Uterus (tissue), 4 donors: ENCODE results near the gene PLD2. TPM values are rescaled to one million over a fixed set of nuclear protein-coding genes. Genes with fewer than 3 reads are reported as not detected.
A peak's percentile ranks its signal among the peaks of the same experiment; 100 is the strongest.

ENCODE experiments used
- DNase-seq, 2 donors: peaks; one replicate each; pipeline ENCODE4 v3.0.0-alpha.2; 2019 to 2020
- H3K27ac ChIP-seq, 2 donors: fragments of 200-600 bp; sonication (generic); 1 replicate in 1 of 2; 2 replicates in 1 of 2; pipeline ENCODE4 v1.5.1; 2016 to 2018
- H3K27me3 ChIP-seq, 2 donors: fragments of 200-600 bp; sonication (generic); one replicate each; pipeline ENCODE4 v1.5.1; 2018 to 2019; ENCODE audit warnings: control low read depth in 1 of 2
- H3K36me3 ChIP-seq, 2 donors: fragments of 200-600 bp; sonication (generic); one replicate each; pipeline ENCODE4 v1.5.1; 2019; ENCODE audit warnings: control low read depth in 1 of 2
- H3K4me1 ChIP-seq, 2 donors: fragments of 200-600 bp; sonication (generic); one replicate each; pipeline ENCODE4 v1.5.1; 2018 to 2019; ENCODE audit warnings: control low read depth in 1 of 2
- H3K4me3 ChIP-seq, 2 donors: fragments of 200-600 bp; sonication (generic); 1 replicate in 1 of 2; 2 replicates in 1 of 2; pipeline ENCODE4 v1.5.1; 2018 to 2019; ENCODE audit warnings: mild to moderate bottlenecking in 1 of 2
- H3K9me3 ChIP-seq, 2 donors: fragments of 200-600 bp; sonication (generic); one replicate each; pipeline ENCODE4 v1.5.1; 2019; ENCODE audit warnings: control low read depth in 1 of 2
- POLR2A ChIP-seq, 2 donors: fragments of 450-650 bp; IDR thresholded peaks; one replicate each; pipeline ENCODE4 v1.6.1; 2016; ENCODE audit warnings: antibody characterized with exemption in 2 of 2, mild to moderate bottlenecking in 1 of 2, moderate library complexity in 1 of 2
- intact Hi-C: fragments of 100-400 bp; cut with DNase I; formaldehyde crosslinking; loops from one replicate; pipeline ENCODE4 v1.15.1; 2023; ENCODE audit warnings: low total_unique reads
- total RNA-seq, 4 donors: library from RNA; depleted of rRNA in 3 of 4; stranded (reverse); fragments of >200 nt in 3 of 4; gene quantifications; one replicate each; pipeline versions ENCODE4 v1.1.0 to v1.2.4, GENCODE V29; 2014 to 2023
- TF ChIP-seq, protein P1 (sequence below), 4 experiments: fragments of 200-600 bp in 2 of 4; fragments of 450-650 bp in 2 of 4; sonication (generic) in 2 of 4; IDR thresholded peaks; one replicate each; pipeline ENCODE4 v1.5.1; 2016 to 2019; ENCODE audit warnings: antibody characterized with exemption in 4 of 4, mild to moderate bottlenecking in 2 of 4, moderate library complexity in 1 of 4
- donor health status: DM: yes; HTN: yes; CAD: no.

Gene PLD2
- total RNA-seq, 4 donors from 2014 or later, result 10.0 to 54.3 (median 25.1) TPM

DNA sequence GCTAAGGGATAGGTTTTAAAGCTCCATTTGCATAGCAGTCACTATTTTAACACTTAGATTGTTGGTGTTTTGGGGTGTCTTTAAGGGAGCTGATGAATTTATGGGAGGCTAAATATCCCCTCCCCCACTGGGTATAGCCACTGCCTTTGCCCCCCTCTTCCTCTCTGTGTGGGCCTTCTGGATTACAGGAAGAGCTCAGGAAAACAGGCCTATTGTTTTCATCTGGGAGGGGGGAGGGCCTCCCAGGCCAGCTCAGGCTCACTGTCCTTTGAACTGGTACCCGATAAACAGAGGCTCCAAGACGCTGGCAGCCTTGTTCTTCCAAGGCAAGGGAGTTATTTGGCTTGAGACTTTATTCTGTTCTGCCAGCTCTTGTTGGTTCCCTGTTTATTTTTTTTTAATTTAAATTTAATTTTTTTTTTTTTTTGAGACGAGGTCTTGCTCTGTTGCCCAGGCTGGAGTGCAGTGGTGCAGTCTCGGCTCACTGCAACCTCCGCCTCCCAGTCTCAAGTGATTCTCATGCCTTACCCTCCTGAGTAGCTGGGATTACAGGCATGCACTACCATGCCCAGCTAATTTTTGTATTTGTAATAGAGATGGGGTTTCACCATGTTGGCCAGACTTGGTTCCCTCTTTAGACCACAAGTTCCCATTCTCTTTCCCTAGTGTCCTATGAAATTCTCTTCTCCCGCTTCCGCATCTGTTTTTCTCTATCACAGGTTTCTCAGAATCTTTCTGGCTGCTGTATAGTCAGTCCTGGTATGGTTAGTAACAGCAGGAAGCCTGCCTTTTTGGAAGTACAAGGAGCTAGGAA, 51.3 kb downstream of the PLD2 start:
- no peak for TF ChIP-seq POLR2A (IDR thresholded peaks at IDR 0.05)
- TF ChIP-seq, protein P1, sequence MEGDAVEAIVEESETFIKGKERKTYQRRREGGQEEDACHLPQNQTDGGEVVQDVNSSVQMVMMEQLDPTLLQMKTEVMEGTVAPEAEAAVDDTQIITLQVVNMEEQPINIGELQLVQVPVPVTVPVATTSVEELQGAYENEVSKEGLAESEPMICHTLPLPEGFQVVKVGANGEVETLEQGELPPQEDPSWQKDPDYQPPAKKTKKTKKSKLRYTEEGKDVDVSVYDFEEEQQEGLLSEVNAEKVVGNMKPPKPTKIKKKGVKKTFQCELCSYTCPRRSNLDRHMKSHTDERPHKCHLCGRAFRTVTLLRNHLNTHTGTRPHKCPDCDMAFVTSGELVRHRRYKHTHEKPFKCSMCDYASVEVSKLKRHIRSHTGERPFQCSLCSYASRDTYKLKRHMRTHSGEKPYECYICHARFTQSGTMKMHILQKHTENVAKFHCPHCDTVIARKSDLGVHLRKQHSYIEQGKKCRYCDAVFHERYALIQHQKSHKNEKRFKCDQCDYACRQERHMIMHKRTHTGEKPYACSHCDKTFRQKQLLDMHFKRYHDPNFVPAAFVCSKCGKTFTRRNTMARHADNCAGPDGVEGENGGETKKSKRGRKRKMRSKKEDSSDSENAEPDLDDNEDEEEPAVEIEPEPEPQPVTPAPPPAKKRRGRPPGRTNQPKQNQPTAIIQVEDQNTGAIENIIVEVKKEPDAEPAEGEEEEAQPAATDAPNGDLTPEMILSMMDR (IDR thresholded peaks at IDR 0.05), result no peak
- peak in 1 of 2 donors; percentile 39 for DNase-seq
- H3K27ac ChIP-seq, result peak overlapping the region; percentile 47 to 74
- H3K36me3 ChIP-seq, result no peaks in the 10 kb centered on the region
- H3K4me1 ChIP-seq, result peaks cover 0 to 5% of the 10 kb centered on the region in 2 donors
- H3K4me3 ChIP-seq, result no peak overlapping the region
- no peaks in the 10 kb centered on the region for H3K9me3 ChIP-seq
- no peaks in the 10 kb centered on the region for H3K27me3 ChIP-seq
- intact Hi-C loops, result no loop called here

DNA sequence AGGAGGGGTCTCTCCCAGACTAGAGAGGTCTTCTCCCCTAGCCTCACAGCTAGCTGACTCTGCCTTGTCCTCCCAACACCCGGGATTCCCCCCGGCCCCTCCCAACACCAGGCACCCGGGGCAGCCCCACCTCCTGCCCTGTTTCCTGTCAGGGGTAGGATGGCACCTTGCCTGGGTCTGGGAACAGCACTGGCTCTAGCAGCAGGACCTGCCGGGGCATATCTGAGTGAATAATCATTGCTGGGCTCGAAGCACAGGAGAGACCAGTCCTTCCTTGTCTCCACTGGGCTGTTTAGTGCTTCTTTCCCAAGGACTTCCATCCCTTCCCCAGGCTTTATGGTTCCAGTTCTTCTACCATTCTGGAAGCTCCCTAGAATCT, 51.9 kb downstream of the PLD2 start:
- H3K27me3 ChIP-seq, result no peaks in the 10 kb centered on the region
- no peak for TF ChIP-seq POLR2A (IDR thresholded peaks at IDR 0.05)
- TF ChIP-seq, protein P1 (IDR thresholded peaks at IDR 0.05), result no peak
- H3K4me3 ChIP-seq, result no peak overlapping the region
- no peaks in the 10 kb centered on the region for H3K9me3 ChIP-seq
- H3K4me1 ChIP-seq, result peaks cover 0 to 5% of the 10 kb centered on the region in 2 donors
- peak in 1 of 2 donors; percentile 43 for DNase-seq
- no peaks in the 10 kb centered on the region for H3K36me3 ChIP-seq
- H3K27ac ChIP-seq, result peak overlapping the region; percentile 24 to 55
- intact Hi-C loops, result no loop called here

DNA sequence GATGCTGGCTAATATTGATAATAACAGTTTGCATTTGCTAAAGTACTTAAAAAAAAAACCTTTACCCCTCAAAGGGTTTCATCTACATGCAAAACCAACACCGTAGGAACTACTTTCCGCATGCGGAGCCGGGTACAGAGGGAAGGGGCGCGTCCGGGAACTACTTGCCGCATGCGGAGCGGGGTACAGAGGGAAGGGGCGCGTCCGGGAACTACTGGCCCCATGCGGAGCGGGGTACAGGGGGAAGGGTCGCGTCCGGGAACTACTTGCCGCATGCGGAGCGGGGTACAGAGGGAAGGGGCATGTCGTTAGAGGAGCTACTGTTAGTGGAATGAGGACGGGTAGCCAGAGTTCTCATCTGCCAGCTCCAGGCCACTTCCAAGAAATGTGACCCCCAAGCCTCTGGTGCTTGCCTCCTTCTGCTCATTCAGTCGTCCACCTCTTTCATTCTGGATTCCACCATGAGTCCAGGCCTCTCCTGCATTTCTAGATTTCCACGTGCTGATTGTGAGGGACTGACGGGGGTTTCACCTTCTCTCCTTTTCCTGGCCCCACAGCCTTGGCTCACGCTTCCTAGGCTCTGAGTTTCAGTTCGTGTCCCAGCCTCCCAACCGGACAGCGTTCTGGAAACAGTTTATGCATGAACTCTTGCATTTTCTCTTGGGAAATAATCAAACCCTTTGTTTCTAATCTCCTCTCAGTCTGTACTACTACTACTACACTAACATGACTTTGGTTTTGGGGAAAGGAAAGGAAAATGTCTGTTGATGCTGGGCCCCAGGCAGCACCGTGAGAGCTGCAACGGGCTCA, 53.1 kb downstream of the PLD2 start:
- Histone ChIP-seq H3K36me3 (no peaks in the 10 kb centered on the region), H3K27ac (peak overlapping the region in 1 of 2 donors; percentile 55), H3K4me1 (peaks cover 0 to 5% of the 10 kb centered on the region in 2 donors), H3K9me3 (no peaks in the 10 kb centered on the region), H3K4me3 (no peak overlapping the region), H3K27me3 (no peaks in the 10 kb centered on the region)
- intact Hi-C loops, result no loop called here
- TF ChIP-seq, protein P1 (IDR thresholded peaks at IDR 0.05), result no peak
- no peak for TF ChIP-seq POLR2A (IDR thresholded peaks at IDR 0.05)
- no peak for DNase-seq

DNA sequence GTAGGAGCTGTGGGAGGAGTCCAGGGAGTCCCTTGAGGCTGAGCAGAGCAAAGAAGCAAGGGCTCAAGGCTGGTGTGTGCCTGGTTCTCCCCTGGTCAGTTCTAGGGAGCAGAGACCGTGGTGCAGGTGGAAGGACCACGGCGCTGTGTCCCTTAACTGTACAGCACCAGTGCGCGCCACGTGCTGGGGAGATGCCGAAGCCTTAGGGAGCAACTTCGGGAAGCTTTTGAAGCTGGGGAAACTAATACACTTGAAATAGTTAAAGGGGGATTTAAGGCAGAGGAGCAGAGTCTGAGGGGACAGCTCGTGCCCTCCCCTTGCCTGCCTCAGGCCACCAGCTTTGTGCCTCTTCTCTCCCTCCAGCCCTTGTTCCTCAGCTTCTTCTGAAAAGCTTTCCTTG, 53.7 kb downstream of the PLD2 start:
- TF ChIP-seq POLR2A (IDR thresholded peaks at IDR 0.05), result no peak
- TF ChIP-seq, protein P1 (IDR thresholded peaks at IDR 0.05), result no peak
- Histone ChIP-seq H3K4me3 (no peak overlapping the region), H3K4me1 (peaks cover 0 to 5% of the 10 kb centered on the region in 2 donors), H3K27me3 (no peaks in the 10 kb centered on the region), H3K27ac (peak overlapping the region in 1 of 2 donors; percentile 55), H3K9me3 (no peaks in the 10 kb centered on the region), H3K36me3 (no peaks in the 10 kb centered on the region)
- DNase-seq, result no peak
- intact Hi-C loops, result no loop called here

DNA sequence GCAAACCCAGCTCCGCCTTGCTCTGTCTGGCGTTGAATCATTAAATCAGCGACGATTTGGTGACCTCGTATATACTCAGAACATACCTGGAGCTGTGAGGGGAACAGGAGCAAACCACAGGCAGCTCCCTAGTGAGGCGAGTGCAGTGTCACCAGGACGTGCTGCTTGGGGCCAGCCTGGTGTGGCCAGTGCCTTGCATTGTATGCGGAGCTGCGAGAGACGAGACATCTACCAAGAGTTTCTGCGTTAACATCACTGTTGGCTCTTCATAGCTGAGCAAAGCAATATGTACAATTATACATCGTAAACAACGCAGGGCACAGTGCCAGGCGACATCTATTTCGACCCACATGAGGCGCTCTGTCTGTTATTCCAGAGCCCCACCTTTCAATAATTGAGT, 54.1 kb downstream of the PLD2 start:
- no peaks in the 10 kb centered on the region for H3K9me3 ChIP-seq
- no peaks in the 10 kb centered on the region for H3K27me3 ChIP-seq
- intact Hi-C loops, result no loop called here
- H3K4me1 ChIP-seq, result peaks cover 0 to 3% of the 10 kb centered on the region in 2 donors
- DNase-seq, result no peak
- H3K36me3 ChIP-seq, result no peaks in the 10 kb centered on the region
- no peak for TF ChIP-seq POLR2A (IDR thresholded peaks at IDR 0.05)
- TF ChIP-seq, protein P1 (IDR thresholded peaks at IDR 0.05), result no peak
- H3K27ac ChIP-seq, result peak overlapping the region in 1 of 2 donors; percentile 55
- H3K4me3 ChIP-seq, result no peak overlapping the region
